Measurements from ENCODE around the gene NRG3. TPM values are rescaled to one million over a fixed set of nuclear protein-coding genes. Genes with fewer than 3 reads are reported as not detected.

The NRG3 gene
- total and polyA plus RNA-seq, 2 of the 8 experiments (the other 6 are each of a cell fraction or from before 2014, with no cell fraction given): 4.2 to 5.0 TPM

GRCh38 chr10:81866753-81867152 is 8.2 kb upstream of the NRG3 start:
- Histone ChIP-seq H3K4me2 (ENCODE audit: insufficient read depth in 1 of 2, low read depth in 2 of 2, low read length in 2 of 2) (no peak overlapping the region), H2BK5ac (ENCODE audit: low read depth, low read length) (no peak overlapping the region), H2BK120ac (replicated peaks; ENCODE audit: low read depth, low read length) (no peak overlapping the region), H3K18ac (ENCODE audit: extremely low read depth, low read length) (no peak overlapping the region), H3K4me1 (replicated peaks in 1 of 4; ENCODE audit: control insufficient read depth in 3 of 4, insufficient read depth in 4 of 4, low read length in 3 of 4) (peaks cover 0 to 2% (median 0%) of the 10 kb centered on the region in 4 experiments; a peak in 3 of 7 replicates), H3K79me1 (ENCODE audit: low read depth, low read length) (no peaks in the 10 kb centered on the region), H2AFZ (ENCODE audit: low read length) (no peak overlapping the region), H3K23ac (ENCODE audit: insufficient read length) (no peak overlapping the region), H3K4ac (replicated peaks; ENCODE audit: insufficient read length, low read depth, low read length) (no peak overlapping the region), H3K9ac (replicated peaks in 1 of 4; ENCODE audit: extremely low read depth in 1 of 4, low read depth in 3 of 4, low read length in 3 of 4) (no peak overlapping the region), H3K4me3 (ENCODE audit: extremely low read depth in 1 of 4, insufficient read depth in 2 of 4, low read depth in 3 of 4, low read length in 4 of 4) (no peak overlapping the region), H2BK12ac (ENCODE audit: low read depth, low read length) (no peak overlapping the region), H3K14ac (ENCODE audit: insufficient read length) (no peak overlapping the region), H4K5ac (ENCODE audit: insufficient read length, low read depth, low read length) (no peak overlapping the region), H3K56ac (replicated peaks; ENCODE audit: insufficient read length, low read depth, low read length) (no peak overlapping the region), H3K27ac (ENCODE audit: low read depth, low read length) (no peak overlapping the region), H3K79me2 (ENCODE audit: control insufficient read depth in 1 of 2, insufficient read depth in 2 of 2, low read length in 2 of 2) (no peaks in the 10 kb centered on the region), H4K91ac (replicated peaks; ENCODE audit: insufficient read length, low read length) (no peak overlapping the region), H2BK20ac (ENCODE audit: low read length) (no peak overlapping the region), H3K27me3 (replicated peaks in 1 of 4; ENCODE audit: control insufficient read depth in 3 of 4, extremely low read depth in 1 of 4, insufficient read depth in 3 of 4, low read length in 3 of 4) (no peaks in the 10 kb centered on the region), H3K36me3 (ENCODE audit: control insufficient read depth in 2 of 4, insufficient read depth in 4 of 4, low read length in 3 of 4) (no peaks in the 10 kb centered on the region), H4K20me1 (replicated peaks in 1 of 2; ENCODE audit: control insufficient read depth in 1 of 2, insufficient read depth in 2 of 2, low read length in 2 of 2) (no peaks in the 10 kb centered on the region), H2BK15ac (ENCODE audit: low read length) (no peak overlapping the region), H3K9me3 (ENCODE audit: insufficient read depth in 2 of 2, low read depth in 1 of 2, low read length in 1 of 2) (peaks cover 0 to 6% of the 10 kb centered on the region in 2 experiments; a peak in 1 of 4 replicates), H2AK5ac (ENCODE audit: low read depth, low read length) (no peak overlapping the region), H3K23me2 (ENCODE audit: low read depth, low read length) (no peaks in the 10 kb centered on the region), H4K8ac (ENCODE audit: extremely low read depth, insufficient read depth, low read length) (no peak overlapping the region)
- ChIA-PET POLR2A (ENCODE audit: partially characterized antibody) (no interaction called here), CTCF (ENCODE audit: partially characterized antibody) (interaction anchor here (1.0 kb wide), 1 partner anchor 27 kb away, joined by 3 read pairs; no protein-coding TSS in a partner anchor)
- DNase-seq (ENCODE audit: low read depth in 1 of 2, low spot score in 2 of 2) (no peak), FAIRE-seq (no peak)
- no peak for TF ChIP-seq KDM1A (IDR thresholded peaks at IDR 0.05; ENCODE audit: borderline replicate concordance, low read length)
- TF ChIP-seq BCL11A (IDR thresholded peaks at IDR 0.05; ENCODE audit: low read depth in 2 of 2, low read length in 2 of 2): no peak
- no peak for TF ChIP-seq TEAD4 (IDR thresholded peaks at IDR 0.05; ENCODE audit: low read depth, low read length)
- no peak for TF ChIP-seq SAP30 (IDR thresholded peaks at IDR 0.05; ENCODE audit: insufficient read depth, insufficient replicate concordance, low read length)
- no peak for TF ChIP-seq GTF2F1 (IDR thresholded peaks at IDR 0.05; ENCODE audit: borderline replicate concordance, low read depth, low read length)
- no peak for TF ChIP-seq NANOG (IDR thresholded peaks at IDR 0.05; ENCODE audit: insufficient read depth, low read depth, low read length, poor library complexity, severe bottlenecking)
- no peak for TF ChIP-seq TCF12 (IDR thresholded peaks at IDR 0.05; ENCODE audit: low read depth, low read length)
- TF ChIP-seq SIX5 (IDR thresholded peaks at IDR 0.05; ENCODE audit: low read depth, low read length): no peak
- TF ChIP-seq HDAC6 (IDR thresholded peaks at IDR 0.05; ENCODE audit: low read depth, low read length): no peak
- no peak for TF ChIP-seq PHF8 (conservative IDR thresholded peaks at IDR 0.05; ENCODE audit: low read depth, low read length)
- no peak for TF ChIP-seq BRCA1 (IDR thresholded peaks at IDR 0.05; ENCODE audit: low read depth, low read length)
- TF ChIP-seq ATF2 (IDR thresholded peaks at IDR 0.05; ENCODE audit: low read length): no peak
- TF ChIP-seq SP2 (IDR thresholded peaks at IDR 0.05; ENCODE audit: low read length): no peak
- no peak for TF ChIP-seq RBBP5 (IDR thresholded peaks at IDR 0.05; ENCODE audit: borderline replicate concordance, low read depth, low read length)
